Body of pancreas (tissue), 4 donors: ENCODE data around the gene TNRC6A.

Source experiments
- POLR2A ChIP-seq, 3 donors: fragments of 450-650 bp; IDR thresholded peaks; one replicate each; pipeline ENCODE4 v1.6.1; 2016; ENCODE audit warnings: antibody characterized with exemption in 3 of 3, mild to moderate bottlenecking in 2 of 3
- TF ChIP-seq, protein P1 (sequence below), 7 experiments: fragments of 450-650 bp in 4 of 7; fragments of 200-600 bp in 3 of 7; sonication (generic) in 3 of 7; IDR thresholded peaks; one replicate each; pipeline ENCODE4 v1.5.1; 2016 to 2019; ENCODE audit warnings: antibody characterized with exemption in 7 of 7

DNA sequence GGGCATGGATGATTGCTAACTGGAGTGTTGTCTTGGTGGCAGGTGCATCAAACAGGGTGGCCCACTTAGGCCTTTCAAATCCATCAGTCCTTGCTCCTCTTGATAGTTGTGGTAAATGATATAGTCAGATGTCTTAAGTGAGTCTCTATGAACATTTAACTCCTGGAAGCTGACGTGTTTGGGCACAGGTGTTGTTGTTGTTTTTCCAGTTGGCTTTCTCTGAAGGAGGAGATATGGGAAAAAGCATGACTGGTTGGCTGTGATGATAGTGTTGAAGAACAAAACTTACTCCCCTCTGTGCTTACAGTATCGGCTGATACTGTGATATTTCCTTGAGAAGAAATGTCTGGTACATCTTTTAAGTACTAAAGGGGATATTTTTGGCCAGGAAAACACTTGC lies 18.0 kb downstream of the TNRC6A start:
- TF ChIP-seq POLR2A (IDR thresholded peaks at IDR 0.05): no peak
- TF ChIP-seq, protein P1, sequence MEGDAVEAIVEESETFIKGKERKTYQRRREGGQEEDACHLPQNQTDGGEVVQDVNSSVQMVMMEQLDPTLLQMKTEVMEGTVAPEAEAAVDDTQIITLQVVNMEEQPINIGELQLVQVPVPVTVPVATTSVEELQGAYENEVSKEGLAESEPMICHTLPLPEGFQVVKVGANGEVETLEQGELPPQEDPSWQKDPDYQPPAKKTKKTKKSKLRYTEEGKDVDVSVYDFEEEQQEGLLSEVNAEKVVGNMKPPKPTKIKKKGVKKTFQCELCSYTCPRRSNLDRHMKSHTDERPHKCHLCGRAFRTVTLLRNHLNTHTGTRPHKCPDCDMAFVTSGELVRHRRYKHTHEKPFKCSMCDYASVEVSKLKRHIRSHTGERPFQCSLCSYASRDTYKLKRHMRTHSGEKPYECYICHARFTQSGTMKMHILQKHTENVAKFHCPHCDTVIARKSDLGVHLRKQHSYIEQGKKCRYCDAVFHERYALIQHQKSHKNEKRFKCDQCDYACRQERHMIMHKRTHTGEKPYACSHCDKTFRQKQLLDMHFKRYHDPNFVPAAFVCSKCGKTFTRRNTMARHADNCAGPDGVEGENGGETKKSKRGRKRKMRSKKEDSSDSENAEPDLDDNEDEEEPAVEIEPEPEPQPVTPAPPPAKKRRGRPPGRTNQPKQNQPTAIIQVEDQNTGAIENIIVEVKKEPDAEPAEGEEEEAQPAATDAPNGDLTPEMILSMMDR (IDR thresholded peaks at IDR 0.05): no peak
